Measurements from ENCODE around the gene CRYBB3. TPM values are rescaled to one million over a fixed set of nuclear protein-coding genes. Genes with fewer than 3 reads are reported as not detected.

Gene CRYBB3
- total RNA-seq, 4 donors from 2014 or later: 0.65 TPM; not detected in 3

DNA sequence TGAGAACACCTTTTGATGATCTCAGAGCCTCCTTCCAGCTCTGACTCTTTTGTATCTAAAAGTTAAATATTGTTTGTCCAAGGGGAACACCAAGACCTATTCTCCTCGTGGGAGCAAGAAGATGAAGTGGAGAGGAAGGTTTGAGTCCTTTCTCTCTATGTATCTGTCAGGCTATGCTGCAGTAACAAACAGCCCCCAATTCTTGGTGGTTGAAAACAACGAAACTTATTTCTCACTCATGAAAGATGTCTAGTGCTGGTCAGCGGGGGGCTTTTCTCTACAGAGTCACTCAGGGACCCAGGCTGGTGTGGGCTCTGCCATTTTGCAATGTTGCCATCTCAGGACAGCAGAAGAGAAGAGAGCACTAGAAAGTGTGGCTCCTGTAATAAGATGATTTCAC lies 13.6 kb downstream of the CRYBB3 start:
- DNase-seq (ENCODE audit: low spot score in 2 of 2): no peak
- no peak overlapping the region for H3K4me3 ChIP-seq (ENCODE audit: low read depth, poor library complexity, severe bottlenecking)
- no peak for TF ChIP-seq POLR2A (IDR thresholded peaks at IDR 0.05)
- intact Hi-C loops (cut with DNase I; ENCODE audit: low total_unique reads): no loop called here
- WGBS, 2 donors: 69 to 82% methylated on average over 3 of the region's 3 CpGs

DNA sequence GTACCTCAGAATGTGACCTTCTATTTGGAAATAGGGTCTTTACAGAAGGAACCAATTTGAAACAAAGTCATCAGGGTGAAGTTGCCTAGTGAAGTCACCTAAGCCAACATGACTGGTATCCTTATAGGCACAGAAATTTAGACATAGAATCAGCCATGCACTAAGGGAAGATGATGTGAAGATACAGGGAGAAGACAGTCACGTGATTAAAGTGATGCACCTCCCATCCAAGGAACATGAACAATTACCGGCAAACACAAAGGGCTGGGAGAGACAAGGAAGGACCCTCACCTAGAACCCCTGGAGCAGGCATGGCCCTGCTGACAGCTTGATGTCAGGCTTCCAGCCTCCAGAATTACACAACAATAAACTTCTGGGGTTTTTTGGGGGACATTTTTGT lies 16.6 kb downstream of the CRYBB3 start:
- no peak overlapping the region for H3K4me3 ChIP-seq (ENCODE audit: low read depth, poor library complexity, severe bottlenecking)
- WGBS, 2 donors: 73 to 79% methylated on average over 2 of the region's 2 CpGs
- TF ChIP-seq POLR2A (IDR thresholded peaks at IDR 0.05): no peak
- TF ChIP-seq, protein P1, sequence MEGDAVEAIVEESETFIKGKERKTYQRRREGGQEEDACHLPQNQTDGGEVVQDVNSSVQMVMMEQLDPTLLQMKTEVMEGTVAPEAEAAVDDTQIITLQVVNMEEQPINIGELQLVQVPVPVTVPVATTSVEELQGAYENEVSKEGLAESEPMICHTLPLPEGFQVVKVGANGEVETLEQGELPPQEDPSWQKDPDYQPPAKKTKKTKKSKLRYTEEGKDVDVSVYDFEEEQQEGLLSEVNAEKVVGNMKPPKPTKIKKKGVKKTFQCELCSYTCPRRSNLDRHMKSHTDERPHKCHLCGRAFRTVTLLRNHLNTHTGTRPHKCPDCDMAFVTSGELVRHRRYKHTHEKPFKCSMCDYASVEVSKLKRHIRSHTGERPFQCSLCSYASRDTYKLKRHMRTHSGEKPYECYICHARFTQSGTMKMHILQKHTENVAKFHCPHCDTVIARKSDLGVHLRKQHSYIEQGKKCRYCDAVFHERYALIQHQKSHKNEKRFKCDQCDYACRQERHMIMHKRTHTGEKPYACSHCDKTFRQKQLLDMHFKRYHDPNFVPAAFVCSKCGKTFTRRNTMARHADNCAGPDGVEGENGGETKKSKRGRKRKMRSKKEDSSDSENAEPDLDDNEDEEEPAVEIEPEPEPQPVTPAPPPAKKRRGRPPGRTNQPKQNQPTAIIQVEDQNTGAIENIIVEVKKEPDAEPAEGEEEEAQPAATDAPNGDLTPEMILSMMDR (IDR thresholded peaks at IDR 0.05): no peak
- intact Hi-C loops (cut with DNase I; ENCODE audit: low total_unique reads): no loop called here
- DNase-seq (ENCODE audit: low spot score in 2 of 2): no peak

DNA sequence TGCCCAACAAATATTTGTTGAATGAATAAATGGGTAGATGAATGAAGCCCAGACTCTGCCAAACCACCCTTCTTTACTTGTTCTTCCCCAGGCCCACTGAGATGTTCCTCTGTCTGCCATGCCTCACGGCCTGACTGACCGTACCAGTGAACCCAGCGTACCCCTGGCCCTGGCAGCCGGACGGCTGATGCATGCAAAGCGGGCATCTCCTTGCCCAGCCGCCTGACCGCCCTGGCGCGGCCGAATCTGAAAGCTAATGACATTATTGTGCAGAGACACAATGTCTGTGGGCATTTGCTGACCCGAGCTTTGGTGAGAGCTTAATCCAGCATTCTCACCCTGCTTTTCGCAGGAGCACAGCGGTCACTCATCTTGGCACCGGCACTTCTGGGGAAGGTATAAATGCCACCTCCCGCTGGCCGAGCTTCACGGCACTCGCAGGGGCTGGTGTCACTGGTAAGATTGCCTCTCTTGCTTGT lies 19.6 kb downstream of the CRYBB3 start, which contains the start of gene CRYBB2:
Gene CRYBB2, plus strand, starts transcription at position 429 of the 479 bp plus-strand sequence. CDS start 1,791 bp downstream, outside the sequence.
- intact Hi-C loops (cut with DNase I; ENCODE audit: low total_unique reads): no loop called here
- no peak for TF ChIP-seq POLR2A (IDR thresholded peaks at IDR 0.05)
- TF ChIP-seq, protein P1 (IDR thresholded peaks at IDR 0.05): no peak
- H3K4me3 ChIP-seq (ENCODE audit: low read depth, poor library complexity, severe bottlenecking): no peak within 1 kb of the TSS
- DNase-seq (ENCODE audit: low spot score in 2 of 2): no peak
- WGBS, 2 donors: 83 to 89% methylated on average over 19 of the region's 19 CpGs

DNA sequence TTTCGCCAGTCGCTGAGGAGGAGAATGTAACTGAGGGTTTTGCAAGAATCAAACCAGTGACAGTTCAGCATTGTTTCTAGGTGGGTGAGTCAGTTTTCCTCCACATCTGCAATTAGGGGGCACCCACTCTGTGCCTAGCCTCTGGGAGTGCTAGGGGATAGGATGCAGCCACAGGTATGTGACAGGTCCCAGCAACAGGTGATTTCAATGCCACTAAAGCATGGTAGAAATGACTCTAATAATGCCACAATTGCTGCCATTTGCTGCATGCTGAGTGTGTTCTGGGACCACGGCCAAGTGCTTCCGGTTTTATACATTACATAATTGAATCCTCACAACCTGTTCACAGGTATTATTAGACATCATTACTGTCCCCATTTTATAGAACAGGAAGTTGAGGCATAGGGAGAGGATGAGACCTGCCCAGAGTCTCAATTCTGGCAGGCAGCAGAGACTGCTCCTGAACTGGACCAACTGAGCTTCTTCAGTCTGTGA lies 20.3 kb downstream of the CRYBB3 start:
- no peak for TF ChIP-seq POLR2A (IDR thresholded peaks at IDR 0.05)
- TF ChIP-seq, protein P1 (IDR thresholded peaks at IDR 0.05): no peak
- DNase-seq (ENCODE audit: low spot score in 2 of 2): no peak
- no peak overlapping the region for H3K4me3 ChIP-seq (ENCODE audit: low read depth, poor library complexity, severe bottlenecking)
- WGBS, 2 donors: 43 to 48% methylated on average over 4 of the region's 4 CpGs
- intact Hi-C loops (cut with DNase I; ENCODE audit: low total_unique reads): no loop called here

DNA sequence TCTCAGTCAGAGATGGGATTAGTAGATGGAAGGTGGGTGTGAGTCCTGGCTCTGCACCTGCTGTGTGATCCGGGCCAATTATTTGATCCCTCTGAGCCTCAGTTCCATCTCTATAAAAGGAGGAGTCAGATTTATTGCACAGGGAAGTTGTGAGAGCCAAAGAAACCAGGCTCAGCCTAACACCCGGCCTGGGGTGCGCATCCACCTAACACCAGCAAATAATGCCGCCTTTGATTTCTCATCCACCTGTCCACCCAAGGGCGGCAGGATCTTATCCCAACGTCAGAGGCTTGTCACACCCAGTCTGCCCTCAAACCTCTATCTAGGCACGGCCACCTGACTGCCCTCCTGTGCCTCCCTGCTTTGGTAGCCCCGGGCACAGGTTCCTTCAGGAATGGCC lies 22.1 kb downstream of the CRYBB3 start:
- no peak for TF ChIP-seq POLR2A (IDR thresholded peaks at IDR 0.05)
- TF ChIP-seq, protein P1 (IDR thresholded peaks at IDR 0.05): no peak
- WGBS, 2 donors: 66 to 72% methylated on average over 8 of the region's 8 CpGs
- no peak overlapping the region for H3K4me3 ChIP-seq (ENCODE audit: low read depth, poor library complexity, severe bottlenecking)
- no peak for DNase-seq (ENCODE audit: low spot score in 2 of 2)
- intact Hi-C loops (cut with DNase I; ENCODE audit: low total_unique reads): no loop called here

DNA sequence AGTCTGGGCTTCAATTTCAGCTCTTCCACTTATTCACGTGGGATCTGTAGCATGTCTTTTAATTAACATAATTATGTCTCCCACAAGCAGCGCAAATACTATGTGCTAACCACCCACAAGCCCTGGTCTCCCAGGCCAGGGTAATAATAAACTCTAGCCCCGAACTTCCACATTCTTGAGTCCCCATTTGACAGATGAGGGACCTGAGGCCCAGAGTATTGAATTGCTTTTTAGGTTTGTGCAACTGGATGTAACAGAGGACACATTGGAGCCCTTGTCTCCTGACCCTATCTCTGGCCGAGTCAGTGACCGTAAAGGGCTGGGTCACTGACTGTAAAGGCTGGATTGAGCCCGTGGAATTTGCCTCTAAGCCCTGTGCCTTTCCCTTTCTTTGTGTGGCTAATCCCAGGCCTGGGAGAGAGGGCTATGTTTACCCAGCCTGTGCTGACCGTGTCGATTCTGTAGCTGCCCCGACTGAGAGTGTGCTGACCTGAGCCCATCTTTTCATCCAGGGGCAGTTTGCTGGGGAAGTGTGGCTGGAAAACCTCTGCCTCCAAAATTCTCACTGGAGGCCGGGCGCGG lies 23.7 kb downstream of the CRYBB3 start:
- intact Hi-C loops (cut with DNase I; ENCODE audit: low total_unique reads): no loop called here
- TF ChIP-seq, protein P1 (IDR thresholded peaks at IDR 0.05): no peak
- no peak for TF ChIP-seq POLR2A (IDR thresholded peaks at IDR 0.05)
- WGBS, 2 donors: 65 to 69% methylated on average over 12 of the region's 12 CpGs

More for the DNA sequence above, 23.7 kb downstream of the CRYBB3 start:
- no peak for DNase-seq (ENCODE audit: low spot score in 2 of 2)
- H3K4me3 ChIP-seq (ENCODE audit: low read depth, poor library complexity, severe bottlenecking): no peak overlapping the region

Measured in lower leg skin (tissue), 4 donors.